ENCODE data around the gene MAPK1IP1L. TPM values are rescaled to one million over a fixed set of nuclear protein-coding genes. Genes with fewer than 3 reads are reported as not detected.
A peak's percentile ranks its signal among the peaks of the same experiment; 100 is the strongest.

The MAPK1IP1L gene
- total RNA-seq (2021), result 150 and 164 TPM in 2 replicates
- Bru-seq, nascent RNA, result percentile 98 among the genes with signal in this experiment
- BruChase-seq, experiment 1, labeled RNA remaining after a 2-hour chase, result percentile 99 among the genes with signal in this experiment
- BruChase-seq, experiment 2, labeled RNA remaining after a 6-hour chase, result percentile 99 among the genes with signal in this experiment
- long read RNA-seq, partial matches to known transcripts, result 48 of 277 reads
- long read RNA-seq, other reads (novel, unspliced or antisense), result 229 of 277 reads

- Histone ChIP-seq H3K4me3 (ENCODE audit: low read depth, low read length, poor library complexity, severe bottlenecking) (peak within 1 kb of the TSS; percentile 93), H3K36me3 (ENCODE audit: insufficient read depth, low read length, poor library complexity, severe bottlenecking) (peaks cover 22% of the 10 kb centered on the region), H3K27ac (ENCODE audit: low read depth, low read length, poor library complexity, severe bottlenecking) (peak within 1 kb of the TSS; percentile 100), H3K27me3 (replicated peaks; ENCODE audit: insufficient read depth, low read depth, low read length, poor library complexity) (no peaks in the 10 kb centered on the region), H3K4me1 (ENCODE audit: insufficient read depth, low read length, poor library complexity, severe bottlenecking) (peaks cover 68% of the 10 kb centered on the region), H3K9me3 (ENCODE audit: low read depth, low read length, poor library complexity, severe bottlenecking) (no peaks in the 10 kb centered on the region)
- ChIA-PET CTCF (interaction anchor here (0.5 to 1.5 kb wide), 6 partner anchors 21 to 1471 kb away, joined by 3 to 7 read pairs (median 4); partner anchors contain the start of genes SOCS4 and WDHD1), POLR2A (ENCODE audit: low non-redundant PET) (interaction anchor here (0.6 kb wide), 2 partner anchors 25 to 395 kb away, joined by 3 to 4 read pairs; partner anchors contain the start of genes SOCS4 and WDHD1)
- intact Hi-C loops (cut with micrococcal nuclease; ENCODE audit: unreplicated experiment), result no loop called here
- BruUV-seq (replicated peaks), result no TSS peak
- peak; percentile 98 for DNase-seq (ENCODE audit: low spot score)
- no peak for TF ChIP-seq EZH2 (IDR thresholded peaks at IDR 0.05; ENCODE audit: borderline replicate concordance, low read depth, low read length, poor library complexity, severe bottlenecking)
- TF ChIP-seq, protein P1, sequence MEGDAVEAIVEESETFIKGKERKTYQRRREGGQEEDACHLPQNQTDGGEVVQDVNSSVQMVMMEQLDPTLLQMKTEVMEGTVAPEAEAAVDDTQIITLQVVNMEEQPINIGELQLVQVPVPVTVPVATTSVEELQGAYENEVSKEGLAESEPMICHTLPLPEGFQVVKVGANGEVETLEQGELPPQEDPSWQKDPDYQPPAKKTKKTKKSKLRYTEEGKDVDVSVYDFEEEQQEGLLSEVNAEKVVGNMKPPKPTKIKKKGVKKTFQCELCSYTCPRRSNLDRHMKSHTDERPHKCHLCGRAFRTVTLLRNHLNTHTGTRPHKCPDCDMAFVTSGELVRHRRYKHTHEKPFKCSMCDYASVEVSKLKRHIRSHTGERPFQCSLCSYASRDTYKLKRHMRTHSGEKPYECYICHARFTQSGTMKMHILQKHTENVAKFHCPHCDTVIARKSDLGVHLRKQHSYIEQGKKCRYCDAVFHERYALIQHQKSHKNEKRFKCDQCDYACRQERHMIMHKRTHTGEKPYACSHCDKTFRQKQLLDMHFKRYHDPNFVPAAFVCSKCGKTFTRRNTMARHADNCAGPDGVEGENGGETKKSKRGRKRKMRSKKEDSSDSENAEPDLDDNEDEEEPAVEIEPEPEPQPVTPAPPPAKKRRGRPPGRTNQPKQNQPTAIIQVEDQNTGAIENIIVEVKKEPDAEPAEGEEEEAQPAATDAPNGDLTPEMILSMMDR (conservative IDR thresholded peaks at IDR 0.05; ENCODE audit: low read depth, low read length), result peak; percentile 95
These were observed at the start of gene MAPK1IP1L for GRCh38 chr14:55051423-55052268. Gene MAPK1IP1L, plus strand, starts transcription at chr14:55051647. Its CDS starts 10,037 bp downstream, at chr14:55061684.

GRCh38 chr14:55005071-55005470 lies 46.4 kb upstream of the MAPK1IP1L start:
- BruUV-seq (replicated peaks), result no TSS peak
- H3K36me3 ChIP-seq (ENCODE audit: insufficient read depth, low read length, poor library complexity, severe bottlenecking), result peaks cover 69% of the 10 kb centered on the region
- no peak for TF ChIP-seq EZH2 (IDR thresholded peaks at IDR 0.05; ENCODE audit: borderline replicate concordance, low read depth, low read length, poor library complexity, severe bottlenecking)
- TF ChIP-seq, protein P1 (conservative IDR thresholded peaks at IDR 0.05; ENCODE audit: low read depth, low read length), result no peak
- ChIA-PET CTCF (no interaction called here), POLR2A (ENCODE audit: low non-redundant PET) (no interaction called here)
- no peak overlapping the region for H3K4me3 ChIP-seq (ENCODE audit: low read depth, low read length, poor library complexity, severe bottlenecking)
- H3K4me1 ChIP-seq (ENCODE audit: insufficient read depth, low read length, poor library complexity, severe bottlenecking), result no peaks in the 10 kb centered on the region
- H3K27me3 ChIP-seq (replicated peaks; ENCODE audit: insufficient read depth, low read depth, low read length, poor library complexity), result no peaks in the 10 kb centered on the region
- intact Hi-C loops (cut with micrococcal nuclease; ENCODE audit: unreplicated experiment), result no loop called here
- DNase-seq (ENCODE audit: low spot score), result no peak
- H3K27ac ChIP-seq (ENCODE audit: low read depth, low read length, poor library complexity, severe bottlenecking), result no peak overlapping the region
- no peaks in the 10 kb centered on the region for H3K9me3 ChIP-seq (ENCODE audit: low read depth, low read length, poor library complexity, severe bottlenecking)

- CTCF ChIA-PET, result interaction anchor here (0.6 kb wide), 1 partner anchor 12 kb away, joined by 5 read pairs; no protein-coding TSS in a partner anchor
- TF ChIP-seq, protein P1 (conservative IDR thresholded peaks at IDR 0.05; ENCODE audit: low read depth, low read length), result no peak
- no peak for TF ChIP-seq EZH2 (IDR thresholded peaks at IDR 0.05; ENCODE audit: borderline replicate concordance, low read depth, low read length, poor library complexity, severe bottlenecking)
- peaks cover 36% of the 10 kb centered on the region for H3K36me3 ChIP-seq (ENCODE audit: insufficient read depth, low read length, poor library complexity, severe bottlenecking)
- no peaks in the 10 kb centered on the region for H3K27me3 ChIP-seq (replicated peaks; ENCODE audit: insufficient read depth, low read depth, low read length, poor library complexity)
- intact Hi-C loops (cut with micrococcal nuclease; ENCODE audit: unreplicated experiment), result no loop called here
- H3K4me3 ChIP-seq (ENCODE audit: low read depth, low read length, poor library complexity, severe bottlenecking), result no peak overlapping the region
- H3K4me1 ChIP-seq (ENCODE audit: insufficient read depth, low read length, poor library complexity, severe bottlenecking), result no peaks in the 10 kb centered on the region
- DNase-seq (ENCODE audit: low spot score), result no peak
- BruUV-seq (replicated peaks), result no TSS peak
- no peaks in the 10 kb centered on the region for H3K9me3 ChIP-seq (ENCODE audit: low read depth, low read length, poor library complexity, severe bottlenecking)
- no peak overlapping the region for H3K27ac ChIP-seq (ENCODE audit: low read depth, low read length, poor library complexity, severe bottlenecking)
- POLR2A ChIA-PET (ENCODE audit: low non-redundant PET), result no interaction called here
These were observed 36.4 kb upstream of the MAPK1IP1L start for GRCh38 chr14:55015006-55015405.
